ENCODE measurements around the gene KCNF1. TPM values are rescaled to one million over a fixed set of nuclear protein-coding genes. Genes with fewer than 3 reads are reported as not detected.

The KCNF1 gene
- total RNA-seq, 2 donors from 2014 or later: 5.2 to 17.0 TPM

GRCh38 chr2:10941383-10941782, 29.6 kb downstream of the KCNF1 start:
- Mint-ChIP-seq H3K27ac (no peak overlapping the region), H3K4me3 (no peak overlapping the region), H3K27me3 (ENCODE audit: insufficient read depth) (peaks cover 12% of the 10 kb centered on the region), H3K9me3 (peaks cover 32% of the 10 kb centered on the region), H3K4me1 (peaks cover 4% of the 10 kb centered on the region), H3K36me3 (ENCODE audit: low read depth) (no peaks in the 10 kb centered on the region)
- H3K9me3 ChIP-seq (ENCODE audit: control insufficient read depth, low read length): peaks cover 26% of the 10 kb centered on the region
- no peak overlapping the region for H3K27ac ChIP-seq (ENCODE audit: low read depth, low read length)
- no peaks in the 10 kb centered on the region for H3K36me3 ChIP-seq (ENCODE audit: control insufficient read depth, insufficient read depth, low read length)
- no peaks in the 10 kb centered on the region for H3K27me3 ChIP-seq (ENCODE audit: control insufficient read depth, insufficient read depth, low read length, poor library complexity, severe bottlenecking)
- no peak for TF ChIP-seq CTCF (conservative IDR thresholded peaks at IDR 0.05)
- no peak for DNase-seq
- no peaks in the 10 kb centered on the region for H3K4me1 ChIP-seq (ENCODE audit: control insufficient read depth, insufficient read depth, low read length)
- no peak overlapping the region for H3K9ac ChIP-seq (ENCODE audit: extremely low read depth, low read length, poor library complexity, severe bottlenecking)
- no peak overlapping the region for H3K4me3 ChIP-seq (ENCODE audit: low read length)
- 60 to 86% methylated on average over 1 to 3 of the region's 3 CpGs for WGBS, 2 experiments (ENCODE audit: insufficient coverage in 1 of 2, insufficient read length in 1 of 2)

GRCh38 chr2:10944799-10945198, 33.1 kb downstream of the KCNF1 start:
- Mint-ChIP-seq H3K27me3 (ENCODE audit: insufficient read depth) (peaks cover 9% of the 10 kb centered on the region), H3K4me3 (no peak overlapping the region), H3K4me1 (peaks cover 1% of the 10 kb centered on the region), H3K9me3 (peaks cover 2% of the 10 kb centered on the region), H3K27ac (no peak overlapping the region), H3K36me3 (ENCODE audit: low read depth) (no peaks in the 10 kb centered on the region)
- 93% methylated on average over 3 to 5 of the region's 5 CpGs for WGBS, 2 experiments (ENCODE audit: insufficient coverage in 1 of 2, insufficient read length in 1 of 2)
- no peak overlapping the region for H3K27ac ChIP-seq (ENCODE audit: low read depth, low read length)
- H3K36me3 ChIP-seq (ENCODE audit: control insufficient read depth, insufficient read depth, low read length): no peaks in the 10 kb centered on the region
- H3K9me3 ChIP-seq (ENCODE audit: control insufficient read depth, low read length): no peaks in the 10 kb centered on the region
- no peak overlapping the region for H3K9ac ChIP-seq (ENCODE audit: extremely low read depth, low read length, poor library complexity, severe bottlenecking)
- no peak for DNase-seq
- no peaks in the 10 kb centered on the region for H3K4me1 ChIP-seq (ENCODE audit: control insufficient read depth, insufficient read depth, low read length)
- H3K27me3 ChIP-seq (ENCODE audit: control insufficient read depth, insufficient read depth, low read length, poor library complexity, severe bottlenecking): no peaks in the 10 kb centered on the region
- H3K4me3 ChIP-seq (ENCODE audit: low read length): no peak overlapping the region
- TF ChIP-seq CTCF (conservative IDR thresholded peaks at IDR 0.05): no peak

- 89 to 100% methylated on average over 4 to 6 of the region's 6 CpGs for WGBS, 2 experiments (ENCODE audit: insufficient coverage in 1 of 2, insufficient read length in 1 of 2)
- no peaks in the 10 kb centered on the region for H3K9me3 Mint-ChIP-seq
- no peak for TF ChIP-seq CTCF (conservative IDR thresholded peaks at IDR 0.05)
Measured at GRCh38 chr2:10946394-10946793, 34.7 kb downstream of the KCNF1 start.

More at GRCh38 chr2:10946394-10946793, 34.7 kb downstream of the KCNF1 start:
- Histone ChIP-seq H3K27me3 (ENCODE audit: control insufficient read depth, insufficient read depth, low read length, poor library complexity, severe bottlenecking) (no peaks in the 10 kb centered on the region), H3K9me3 (ENCODE audit: control insufficient read depth, low read length) (no peaks in the 10 kb centered on the region), H3K36me3 (ENCODE audit: control insufficient read depth, insufficient read depth, low read length) (no peaks in the 10 kb centered on the region), H3K4me1 (ENCODE audit: control insufficient read depth, insufficient read depth, low read length) (no peaks in the 10 kb centered on the region), H3K4me3 (ENCODE audit: low read length) (no peak overlapping the region), H3K9ac (ENCODE audit: extremely low read depth, low read length, poor library complexity, severe bottlenecking) (no peak overlapping the region), H3K27ac (ENCODE audit: low read depth, low read length) (no peak overlapping the region)
- Mint-ChIP-seq H3K4me1 (no peaks in the 10 kb centered on the region), H3K27me3 (ENCODE audit: insufficient read depth) (peaks cover 5% of the 10 kb centered on the region), H3K27ac (no peak overlapping the region), H3K36me3 (ENCODE audit: low read depth) (no peaks in the 10 kb centered on the region), H3K4me3 (no peak overlapping the region)
- no peak for DNase-seq

All from endodermal cell (in vitro differentiated cells).